T-helper 9 cell (primary cell): ENCODE data around the gene PCGF6.

Experiments
- DNase-seq: peaks from one replicate; pipeline ENCODE4 v3.0.0-alpha.2; 2020

Gene PCGF6

DNA sequence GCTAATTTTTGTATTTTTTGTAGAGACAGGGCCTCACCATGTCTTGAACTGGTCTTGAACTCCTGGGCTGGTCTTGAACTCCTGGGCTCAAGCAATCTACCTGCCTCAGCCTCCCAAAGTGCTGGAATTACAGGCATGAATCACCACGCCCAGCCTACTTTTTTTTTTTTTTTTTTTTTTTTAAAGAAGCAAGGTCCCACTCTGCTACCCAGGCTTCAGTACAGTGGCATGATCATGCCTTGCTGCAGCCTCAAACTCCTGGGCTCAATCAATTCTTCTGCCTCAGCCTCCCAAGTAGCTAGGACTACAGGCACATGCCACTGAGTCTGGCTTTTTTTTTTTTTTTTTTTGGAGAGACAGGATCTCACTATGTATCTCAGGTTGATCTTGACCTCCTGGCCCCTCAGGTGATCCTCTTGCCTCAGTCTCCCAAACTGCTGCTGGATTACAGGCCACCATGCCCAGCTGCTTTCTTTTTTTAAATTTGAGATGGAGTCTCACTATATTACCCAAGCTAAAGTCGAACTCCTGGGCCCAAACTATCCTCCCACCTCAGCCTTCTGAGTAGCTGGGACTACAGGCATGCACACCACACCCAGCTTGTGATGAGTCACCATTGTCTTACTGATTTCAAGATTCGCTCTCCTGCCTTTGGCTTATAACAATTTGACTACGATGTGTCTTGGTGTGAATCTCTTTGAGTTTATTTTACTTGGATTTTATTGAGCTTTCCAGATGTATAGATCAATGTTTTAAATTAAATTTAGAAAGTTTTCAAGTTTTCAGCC is 96.2 kb downstream of the PCGF6 start:
- no peak for DNase-seq

DNA sequence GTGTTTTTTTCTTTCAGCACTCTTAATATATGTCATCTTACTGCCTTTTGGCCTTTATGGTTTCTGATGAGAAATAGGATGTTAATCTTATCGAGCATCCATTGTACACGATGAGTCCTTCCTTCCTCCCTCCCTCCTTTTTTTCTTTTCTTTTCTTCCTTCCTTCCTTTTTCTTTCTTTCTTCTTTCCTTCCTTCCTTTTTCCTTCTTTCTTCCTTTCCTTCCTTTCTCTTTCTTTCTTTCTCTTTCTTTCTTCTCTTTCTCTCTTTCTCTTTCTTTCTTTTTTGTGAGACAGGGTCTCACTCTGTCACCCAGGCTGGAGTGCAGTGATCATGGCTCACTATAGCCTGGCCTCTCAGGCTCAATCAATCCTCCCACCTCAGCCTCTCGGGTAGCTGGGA is 96.8 kb downstream of the PCGF6 start:
- no peak for DNase-seq
